ENCODE data around the gene PHC2.
"Not testable (repeated sequence)": the region's sequence is repeated elsewhere in the genome, so short reads cannot be mapped to it uniquely, and the experiment has no call there.

PHC2 gene

GRCh38 chr1:33327587-33328325, 103.1 kb downstream of the PHC2 start:
- peak; percentile 87 for DNase-seq

GRCh38 chr1:33326785-33327184, 104.1 kb downstream of the PHC2 start:
- no peak for DNase-seq

- DNase-seq, result no peak
Measured at GRCh38 chr1:33324677-33325575, 106.0 kb downstream of the PHC2 start.

GRCh38 chr1:33323663-33324477, 107.0 kb downstream of the PHC2 start:
- DNase-seq, result no peak

GRCh38 chr1:33322870-33323585, 107.9 kb downstream of the PHC2 start:
- DNase-seq, result no peak

- DNase-seq, result no peak
Measured at GRCh38 chr1:33322109-33322508, 108.8 kb downstream of the PHC2 start.

- DNase-seq, result no peak
Measured at GRCh38 chr1:33321178-33321577, 109.7 kb downstream of the PHC2 start.

GRCh38 chr1:33320619-33321165, 110.2 kb downstream of the PHC2 start, which contains the start of gene A3GALT2:
Gene A3GALT2, minus strand, starts transcription at chr1:33321098. Its CDS starts 0 bp downstream, at chr1:33321098.
- DNase-seq, result no peak

GRCh38 chr1:33319949-33320618, 110.8 kb downstream of the PHC2 start:
- DNase-seq, result no peak

- DNase-seq, result no peak
Measured at GRCh38 chr1:33319186-33319948, 111.5 kb downstream of the PHC2 start.

GRCh38 chr1:33317946-33318345, 112.9 kb downstream of the PHC2 start:
- DNase-seq, result no peak

GRCh38 chr1:33317354-33317753, 113.5 kb downstream of the PHC2 start:
- no peak for DNase-seq

- DNase-seq, result no peak
Measured at GRCh38 chr1:33316601-33317000, 114.3 kb downstream of the PHC2 start.

GRCh38 chr1:33314416-33314815, 116.5 kb downstream of the PHC2 start:
- no peak for DNase-seq

- no peak for DNase-seq
Measured at GRCh38 chr1:33312413-33312749, 118.5 kb downstream of the PHC2 start.

- DNase-seq, result no peak
Measured at GRCh38 chr1:33311706-33312412, 119.0 kb downstream of the PHC2 start.

- no peak for DNase-seq
Measured at GRCh38 chr1:33310702-33311101, 120.2 kb downstream of the PHC2 start.

- not testable (repeated sequence) for DNase-seq
Measured at GRCh38 chr1:33309351-33309750, 121.5 kb downstream of the PHC2 start.

GRCh38 chr1:33307494-33307864, 123.4 kb downstream of the PHC2 start:
- DNase-seq, result no peak

Data from NCI-H2029 (cell line).